Eye (tissue), 1 donor: ENCODE results near the gene TEX26.
"Not testable (repeated sequence)": the region's sequence is repeated elsewhere in the genome, so short reads cannot be mapped to it uniquely, and the experiment has no call there.

Experiments used
- DNase-seq: peaks from one replicate; pipeline ENCODE4 v3.0.0-alpha.2; 2015

TEX26 gene

GRCh38 chr13:30920162-30920909 is 12.1 kb upstream of the TEX26 start:
- no peak for DNase-seq

- no peak for DNase-seq
Observed at GRCh38 chr13:30923418-30923817, 9.0 kb upstream of the TEX26 start.

GRCh38 chr13:30924721-30925120 is 7.7 kb upstream of the TEX26 start:
- DNase-seq = no peak

- no peak for DNase-seq
Observed at GRCh38 chr13:30925429-30925828, 7.0 kb upstream of the TEX26 start.

GRCh38 chr13:30926781-30927180 is 5.7 kb upstream of the TEX26 start:
- no peak for DNase-seq

- not testable (repeated sequence) for DNase-seq
Observed at GRCh38 chr13:30927188-30927587, 5.3 kb upstream of the TEX26 start.

GRCh38 chr13:30927595-30927994 is 4.9 kb upstream of the TEX26 start:
- DNase-seq = no peak

- DNase-seq = no peak
Observed at GRCh38 chr13:30928978-30929377, 3.5 kb upstream of the TEX26 start.

- no peak for DNase-seq
Observed at GRCh38 chr13:30933354-30933670, 856 bp downstream of the TEX26 start.

- peak; percentile 16 for DNase-seq
Observed at GRCh38 chr13:30934381-30934780, 1.9 kb downstream of the TEX26 start.

GRCh38 chr13:30934803-30935202 is 2.3 kb downstream of the TEX26 start:
- DNase-seq = no peak

- no peak for DNase-seq
Observed at GRCh38 chr13:30936971-30937370, 4.5 kb downstream of the TEX26 start.

GRCh38 chr13:30943881-30944280 is 11.4 kb downstream of the TEX26 start:
- no peak for DNase-seq

- DNase-seq = no peak
Observed at GRCh38 chr13:30957258-30957943, 24.9 kb downstream of the TEX26 start.

GRCh38 chr13:30959678-30960077 is 27.2 kb downstream of the TEX26 start:
- no peak for DNase-seq

- DNase-seq = no peak
Observed at GRCh38 chr13:30963791-30964190, 31.3 kb downstream of the TEX26 start.

GRCh38 chr13:30965380-30965779 is 32.9 kb downstream of the TEX26 start:
- DNase-seq = no peak

GRCh38 chr13:30966101-30966500 is 33.6 kb downstream of the TEX26 start:
- DNase-seq = no peak

- no peak for DNase-seq
Observed at GRCh38 chr13:30968846-30969245, 36.4 kb downstream of the TEX26 start.

GRCh38 chr13:30971575-30971974 is 39.1 kb downstream of the TEX26 start:
- DNase-seq = no peak

- no peak for DNase-seq
Observed at GRCh38 chr13:30972888-30973377, 40.5 kb downstream of the TEX26 start.

GRCh38 chr13:30974350-30974749 is 41.9 kb downstream of the TEX26 start:
- DNase-seq = no peak

- DNase-seq = no peak
Observed at GRCh38 chr13:30976025-30976424, 43.6 kb downstream of the TEX26 start.
